Activated CD8-positive, alpha-beta T cell treated with anti-CD3 and anti-CD28 coated beads for 36 hours (primary cell): ENCODE measurements around the gene TNFAIP8L3. TPM values are rescaled to one million over a fixed set of nuclear protein-coding genes. Genes with fewer than 3 reads are reported as not detected.

Source experiments
- ATAC-seq: fragments of 200-7000 bp; cut with Tn5 transposase; one replicate; pipeline ENCODE4 v1.10.0; 2021; ENCODE audit warnings: mild to moderate bottlenecking, moderate library complexity
- CTCF ChIA-PET: fragments of 350-600 bp; sonication (Branson Sonifier 250); formaldehyde crosslinking; loops from one replicate; lab custom pipeline; 2021; ENCODE audit warnings: antibody characterized with exemption; lab: Charles Lee
- POLR2A ChIA-PET: fragments of 350-600 bp; sonication (Branson Sonifier 250); formaldehyde crosslinking; loops from one replicate; lab custom pipeline; 2021; ENCODE audit warnings: antibody characterized with exemption; lab: Charles Lee
- DNase-seq: peaks from one replicate; pipeline ENCODE4 v3.0.0-alpha.2; 2020
- H3K27ac Mint-ChIP-seq: one replicate; pipeline ENCODE4 v1.8.0; 2021; ENCODE audit warnings: mild to moderate bottlenecking, mixed read lengths
- H3K27me3 Mint-ChIP-seq: one replicate; pipeline ENCODE4 v1.8.0; 2021; ENCODE audit warnings: mixed read lengths
- H3K36me3 Mint-ChIP-seq: one replicate; pipeline ENCODE4 v1.8.0; 2021; ENCODE audit warnings: low read depth, mixed read lengths
- H3K4me1 Mint-ChIP-seq: one replicate; pipeline ENCODE4 v1.8.0; 2021; ENCODE audit warnings: low read depth, mixed read lengths
- H3K4me3 Mint-ChIP-seq: one replicate; pipeline ENCODE4 v1.8.0; 2021; ENCODE audit warnings: mild to moderate bottlenecking, moderate library complexity, mixed read lengths
- H3K9me3 Mint-ChIP-seq: one replicate; pipeline ENCODE4 v1.8.0; 2021; ENCODE audit warnings: mixed read lengths
- intact Hi-C: fragments of 100-400 bp; cut with micrococcal nuclease; formaldehyde crosslinking; loops from one replicate; pipeline ENCODE4 v1.10.0; 2022
- total RNA-seq, 2 experiments: library from RNA; stranded (reverse); gene quantifications; one replicate each; pipeline ENCODE4 v1.2.3, GENCODE V29; 2021
- TF ChIP-seq, protein P1 (sequence below): fragments of 200-600 bp; IDR thresholded peaks from one replicate; pipeline ENCODE4 v1.8.0; 2022; ENCODE audit warnings: antibody characterized with exemption, mild to moderate bottlenecking

The TNFAIP8L3 gene
- total RNA-seq, 2 experiments from 2014 or later, result 0.14 TPM; not detected in 1

GRCh38 chr15:51093488-51093838 is 1.2 kb downstream of the TNFAIP8L3 start:
- H3K4me3 Mint-ChIP-seq, result peak overlapping the region; percentile 57
- H3K27me3 Mint-ChIP-seq, result peaks cover 71% of the 10 kb centered on the region
- H3K36me3 Mint-ChIP-seq, result no peaks in the 10 kb centered on the region
- POLR2A ChIA-PET, result no interaction called here
- CTCF ChIA-PET, result no interaction called here
- H3K9me3 Mint-ChIP-seq, result no peaks in the 10 kb centered on the region
- TF ChIP-seq, protein P1, sequence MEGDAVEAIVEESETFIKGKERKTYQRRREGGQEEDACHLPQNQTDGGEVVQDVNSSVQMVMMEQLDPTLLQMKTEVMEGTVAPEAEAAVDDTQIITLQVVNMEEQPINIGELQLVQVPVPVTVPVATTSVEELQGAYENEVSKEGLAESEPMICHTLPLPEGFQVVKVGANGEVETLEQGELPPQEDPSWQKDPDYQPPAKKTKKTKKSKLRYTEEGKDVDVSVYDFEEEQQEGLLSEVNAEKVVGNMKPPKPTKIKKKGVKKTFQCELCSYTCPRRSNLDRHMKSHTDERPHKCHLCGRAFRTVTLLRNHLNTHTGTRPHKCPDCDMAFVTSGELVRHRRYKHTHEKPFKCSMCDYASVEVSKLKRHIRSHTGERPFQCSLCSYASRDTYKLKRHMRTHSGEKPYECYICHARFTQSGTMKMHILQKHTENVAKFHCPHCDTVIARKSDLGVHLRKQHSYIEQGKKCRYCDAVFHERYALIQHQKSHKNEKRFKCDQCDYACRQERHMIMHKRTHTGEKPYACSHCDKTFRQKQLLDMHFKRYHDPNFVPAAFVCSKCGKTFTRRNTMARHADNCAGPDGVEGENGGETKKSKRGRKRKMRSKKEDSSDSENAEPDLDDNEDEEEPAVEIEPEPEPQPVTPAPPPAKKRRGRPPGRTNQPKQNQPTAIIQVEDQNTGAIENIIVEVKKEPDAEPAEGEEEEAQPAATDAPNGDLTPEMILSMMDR, result no peak
- no peak for ATAC-seq
- DNase-seq, result peak; percentile 24
- H3K27ac Mint-ChIP-seq, result no peak overlapping the region
- intact Hi-C loops, result no loop called here
- H3K4me1 Mint-ChIP-seq, result peaks cover 12% of the 10 kb centered on the region

GRCh38 chr15:51092480-51093040 is 2.1 kb downstream of the TNFAIP8L3 start:
- Mint-ChIP-seq H3K9me3 (no peaks in the 10 kb centered on the region), H3K4me1 (peaks cover 8% of the 10 kb centered on the region), H3K27me3 (peaks cover 74% of the 10 kb centered on the region), H3K4me3 (no peak overlapping the region), H3K27ac (no peak overlapping the region), H3K36me3 (no peaks in the 10 kb centered on the region)
- ChIA-PET POLR2A (no interaction called here), CTCF (no interaction called here)
- no peak for DNase-seq
- no peak for ATAC-seq
- intact Hi-C loops, result no loop called here
- TF ChIP-seq, protein P1, result no peak

DNA sequence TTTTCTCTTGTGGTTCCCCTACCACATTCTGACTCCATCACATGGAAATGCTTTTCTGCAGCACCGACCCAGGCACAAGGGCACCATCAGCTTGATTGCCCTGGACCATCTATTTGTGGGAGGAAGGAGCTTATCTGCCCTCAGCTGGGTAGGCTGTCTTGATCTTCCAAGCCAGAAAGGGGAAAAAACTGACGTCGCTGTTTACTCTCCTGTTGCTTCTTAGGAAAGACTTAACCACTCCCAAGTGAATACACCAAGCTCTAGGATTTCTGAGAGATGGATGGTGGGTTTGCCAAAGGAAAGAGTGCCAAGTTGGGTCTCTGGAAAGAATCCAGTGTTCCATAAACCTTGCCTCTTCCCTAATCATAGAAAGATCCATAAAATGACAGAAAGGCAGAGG is 4.0 kb downstream of the TNFAIP8L3 start:
- ChIA-PET CTCF (no interaction called here), POLR2A (no interaction called here)
- ATAC-seq, result no peak
- no peak for DNase-seq
- Mint-ChIP-seq H3K27ac (no peak overlapping the region), H3K9me3 (no peaks in the 10 kb centered on the region), H3K36me3 (no peaks in the 10 kb centered on the region), H3K4me1 (peaks cover 7% of the 10 kb centered on the region), H3K4me3 (no peak overlapping the region), H3K27me3 (peaks cover 64% of the 10 kb centered on the region)
- intact Hi-C loops, result no loop called here
- TF ChIP-seq, protein P1, result no peak

DNA sequence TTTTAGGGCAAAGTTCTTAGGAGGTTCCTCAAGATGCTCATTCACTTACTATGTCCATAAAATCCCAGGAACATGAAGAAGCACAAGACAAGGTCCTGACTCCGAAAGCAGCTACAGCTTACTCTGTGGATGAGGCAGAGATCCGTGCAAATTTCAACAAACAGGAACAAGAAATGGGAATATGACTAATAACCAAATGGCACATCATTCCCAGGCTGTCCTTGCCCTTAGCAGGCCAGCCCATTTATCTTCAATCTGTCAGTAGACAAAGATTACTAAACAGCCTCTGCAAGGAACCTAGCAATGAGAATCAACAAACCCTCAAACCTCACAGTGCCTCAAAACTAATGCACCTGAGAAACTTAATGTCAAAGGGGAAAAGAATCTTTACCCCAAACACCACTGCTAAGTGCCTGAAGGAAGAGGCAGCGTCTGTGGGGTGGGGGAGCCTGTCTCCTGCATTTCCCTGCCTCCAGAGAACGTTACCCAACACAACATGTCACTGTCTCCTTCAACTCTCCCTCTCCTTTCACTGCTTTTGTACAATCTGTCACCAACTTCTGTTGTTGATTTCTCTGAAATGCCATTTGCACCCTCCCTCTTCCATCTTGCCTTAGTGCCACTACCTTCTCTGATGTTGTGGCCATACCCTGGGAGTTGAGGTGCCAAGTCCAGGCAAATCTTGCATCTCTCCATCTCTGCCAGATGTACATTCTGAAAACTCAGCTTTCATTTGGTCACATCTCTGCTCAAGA is 4.8 kb downstream of the TNFAIP8L3 start:
- CTCF ChIA-PET, result no interaction called here

DNA sequence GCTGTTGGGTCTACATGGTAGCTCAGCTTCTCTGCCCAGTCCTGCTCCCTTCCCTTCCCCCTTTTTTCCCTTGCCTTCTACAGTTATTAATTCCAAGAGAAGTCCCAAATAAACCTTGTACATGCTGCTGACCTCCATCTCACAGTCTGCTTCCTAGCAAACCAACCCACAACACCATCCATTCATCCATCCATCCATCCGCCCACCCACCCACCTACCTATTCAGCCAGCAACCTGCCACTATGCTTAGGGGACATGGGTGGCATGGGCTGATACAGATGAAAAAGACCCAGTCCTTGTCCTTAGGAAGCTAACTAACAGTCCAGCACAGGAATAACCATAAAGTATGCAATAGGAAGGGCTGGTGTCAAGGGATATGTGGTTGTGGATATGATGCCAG is 5.7 kb downstream of the TNFAIP8L3 start:
- H3K4me3 Mint-ChIP-seq, result no peak overlapping the region
- intact Hi-C loops, result no loop called here
- H3K27me3 Mint-ChIP-seq, result peaks cover 54% of the 10 kb centered on the region

More for the DNA sequence above, 4.8 kb downstream of the TNFAIP8L3 start:
- POLR2A ChIA-PET, result no interaction called here
- Mint-ChIP-seq H3K4me3 (no peak overlapping the region), H3K27me3 (peaks cover 55% of the 10 kb centered on the region), H3K4me1 (peaks cover 5% of the 10 kb centered on the region), H3K27ac (no peak overlapping the region), H3K9me3 (no peaks in the 10 kb centered on the region), H3K36me3 (no peaks in the 10 kb centered on the region)
- ATAC-seq (no peak), DNase-seq (no peak)
- intact Hi-C loops, result no loop called here
- TF ChIP-seq, protein P1, result no peak

More for the DNA sequence above, 5.7 kb downstream of the TNFAIP8L3 start:
- TF ChIP-seq, protein P1, result no peak
- Mint-ChIP-seq H3K36me3 (no peaks in the 10 kb centered on the region), H3K9me3 (no peaks in the 10 kb centered on the region), H3K27ac (no peak overlapping the region), H3K4me1 (peaks cover 4% of the 10 kb centered on the region)
- ChIA-PET CTCF (no interaction called here), POLR2A (no interaction called here)
- ATAC-seq (no peak), DNase-seq (no peak)
